CD4-positive, alpha-beta T cell (primary cell): ENCODE data around the gene HOXA9. TPM values are rescaled to one million over a fixed set of nuclear protein-coding genes. Genes with fewer than 3 reads are reported as not detected.

Experiments
- ATAC-seq: fragments of 200-7000 bp; cut with Tn5 transposase; one replicate; pipeline ENCODE4 v1.10.0; 2022; ENCODE audit warnings: mild to moderate bottlenecking; ENCODE audit not compliant: poor library complexity
- CTCF ChIA-PET: fragments of 350-600 bp; sonication (Branson Sonifier 250); formaldehyde crosslinking; loops from one replicate; lab custom pipeline; 2021; ENCODE audit warnings: antibody characterized with exemption, inconsistent platforms; lab: Charles Lee
- POLR2A ChIA-PET: fragments of 350-600 bp; sonication (Branson Sonifier 250); formaldehyde crosslinking; loops from one replicate; lab custom pipeline; 2021; ENCODE audit warnings: antibody characterized with exemption, inconsistent platforms; lab: Charles Lee
- DNase-seq, 14 experiments: peaks; one replicate each; pipeline ENCODE4 v3.0.0-alpha.2; 2013 to 2020; ENCODE audit warnings: mixed read lengths in 2 of 14
- H3K27ac ChIP-seq, 2 donors: one replicate each; pipeline versions ENCODE4 v1.5.1 to v1.7.0; 2013; ENCODE audit warnings: low read length in 2 of 2, low read depth in 1 of 2, mild to moderate bottlenecking in 1 of 2
- H3K27me3 ChIP-seq, 2 experiments: 1 replicate in 1 of 2; 2 replicates in 1 of 2; pipeline versions ENCODE4 v1.6.1 to v1.7.0; 2013; ENCODE audit warnings: low read length in 2 of 2, control low read depth in 1 of 2, mild to moderate bottlenecking in 1 of 2, moderate library complexity in 1 of 2; ENCODE audit not compliant: insufficient read depth in 2 of 2, control insufficient read depth in 1 of 2
- H3K36me3 ChIP-seq: one replicate; pipeline ENCODE4 v1.6.1; 2013; ENCODE audit warnings: low read length, control low read depth; ENCODE audit not compliant: insufficient read depth
- H3K4me1 ChIP-seq: one replicate; pipeline ENCODE4 v1.6.1; 2013; ENCODE audit warnings: low read length, control low read depth; ENCODE audit not compliant: insufficient read depth
- H3K4me3 ChIP-seq: one replicate; pipeline ENCODE4 v1.5.1; 2013; ENCODE audit warnings: mild to moderate bottlenecking, low read length, moderate library complexity
- H3K9me3 ChIP-seq, 2 experiments: 1 replicate in 1 of 2; 2 replicates in 1 of 2; pipeline versions ENCODE4 v1.6.1 to v1.7.0; 2013; ENCODE audit warnings: low read length in 2 of 2, mild to moderate bottlenecking in 2 of 2, control low read depth in 1 of 2, moderate library complexity in 1 of 2; ENCODE audit not compliant: control insufficient read depth in 1 of 2, insufficient read depth in 1 of 2
- H3K27ac Mint-ChIP-seq: one replicate; pipeline ENCODE4 v1.8.0; 2020; ENCODE audit warnings: mixed read lengths
- H3K27me3 Mint-ChIP-seq: one replicate; pipeline ENCODE4 v1.8.0; 2021; ENCODE audit warnings: mixed read lengths
- H3K36me3 Mint-ChIP-seq: one replicate; pipeline ENCODE4 v1.8.0; 2021; ENCODE audit warnings: low read depth, mixed read lengths
- H3K4me1 Mint-ChIP-seq: one replicate; pipeline ENCODE4 v1.8.0; 2021; ENCODE audit warnings: low read depth, mixed read lengths
- H3K4me3 Mint-ChIP-seq: one replicate; pipeline ENCODE4 v1.8.0; 2020; ENCODE audit warnings: mild to moderate bottlenecking, mixed read lengths
- H3K9me3 Mint-ChIP-seq: one replicate; pipeline ENCODE4 v1.8.0; 2020; ENCODE audit warnings: mixed read lengths
- intact Hi-C, 2 experiments: fragments of 100-400 bp; cut with DNase I in 1 of 2; cut with micrococcal nuclease in 1 of 2; formaldehyde crosslinking; loops; one replicate each; pipeline versions ENCODE4 v1.15.1 to v1.9.0; 2023 to 2025; cut with DNase I, micrococcal nuclease
- total RNA-seq, 174 experiments: library from RNA in 2 of 174; stranded (reverse) in 2 of 174; gene quantifications; one replicate each; pipeline ENCODE4 v1.2.3 and lab custom pipeline; 2021 to 2026
- TF ChIP-seq, protein P1 (sequence below): fragments of 200-600 bp; IDR thresholded peaks from one replicate; pipeline ENCODE4 v1.8.0; 2022; ENCODE audit warnings: antibody characterized with exemption, mild to moderate bottlenecking

Gene HOXA9
- total RNA-seq, 2 experiments from 2014 or later: not detected

DNA sequence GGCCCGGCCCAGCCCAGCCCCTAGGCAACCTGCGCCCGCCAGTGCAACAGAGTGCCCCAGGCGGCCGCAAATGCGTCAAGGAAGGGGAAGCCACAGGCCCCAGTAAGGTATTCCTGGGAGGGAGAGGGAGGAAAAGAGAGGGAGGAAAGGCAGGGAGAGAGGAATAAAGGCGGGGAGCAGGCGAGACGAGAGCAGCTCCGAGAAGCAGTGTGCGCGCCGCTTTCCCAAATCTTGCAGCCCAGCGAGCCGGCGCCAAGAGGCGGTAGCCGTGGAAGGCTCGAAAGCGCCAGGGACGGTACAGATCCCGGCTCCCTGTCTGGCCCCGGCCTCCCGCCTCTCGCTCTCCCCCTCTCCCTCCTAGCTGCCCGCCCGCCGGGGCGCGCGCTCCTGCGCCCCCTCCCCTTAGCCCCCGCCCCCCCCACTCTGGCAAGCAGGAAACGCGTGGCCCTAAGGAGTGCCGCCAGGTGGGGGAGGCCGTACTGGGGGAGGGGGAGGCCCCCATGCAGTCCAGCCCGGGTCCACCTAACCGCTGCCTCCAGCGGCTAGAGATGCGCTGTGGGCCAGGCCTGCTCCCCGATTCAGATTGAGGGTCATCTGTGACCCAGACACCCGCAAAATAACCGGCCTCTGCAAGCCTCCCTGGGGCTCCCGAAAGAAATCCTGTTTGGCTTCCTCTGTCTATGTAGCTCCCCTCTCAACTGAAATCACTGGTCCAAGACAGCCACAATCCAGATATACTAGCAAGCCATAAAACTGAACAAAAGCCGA lies 4.5 kb upstream of the HOXA9 start:
- Mint-ChIP-seq H3K27me3 (peaks cover 81% of the 10 kb centered on the region), H3K4me3 (peak overlapping the region; percentile 45), H3K36me3 (peaks cover 4% of the 10 kb centered on the region), H3K9me3 (no peaks in the 10 kb centered on the region), H3K27ac (no peak overlapping the region), H3K4me1 (peaks cover 59% of the 10 kb centered on the region)
- Histone ChIP-seq H3K9me3 (peaks cover 5 to 75% of the 10 kb centered on the region in 2 experiments), H3K27me3 (peaks cover 87 to 100% of the 10 kb centered on the region in 2 experiments), H3K36me3 (no peaks in the 10 kb centered on the region), H3K4me3 (no peak overlapping the region), H3K4me1 (peaks cover 83% of the 10 kb centered on the region), H3K27ac (no peak overlapping the region)
- TF ChIP-seq, protein P1, sequence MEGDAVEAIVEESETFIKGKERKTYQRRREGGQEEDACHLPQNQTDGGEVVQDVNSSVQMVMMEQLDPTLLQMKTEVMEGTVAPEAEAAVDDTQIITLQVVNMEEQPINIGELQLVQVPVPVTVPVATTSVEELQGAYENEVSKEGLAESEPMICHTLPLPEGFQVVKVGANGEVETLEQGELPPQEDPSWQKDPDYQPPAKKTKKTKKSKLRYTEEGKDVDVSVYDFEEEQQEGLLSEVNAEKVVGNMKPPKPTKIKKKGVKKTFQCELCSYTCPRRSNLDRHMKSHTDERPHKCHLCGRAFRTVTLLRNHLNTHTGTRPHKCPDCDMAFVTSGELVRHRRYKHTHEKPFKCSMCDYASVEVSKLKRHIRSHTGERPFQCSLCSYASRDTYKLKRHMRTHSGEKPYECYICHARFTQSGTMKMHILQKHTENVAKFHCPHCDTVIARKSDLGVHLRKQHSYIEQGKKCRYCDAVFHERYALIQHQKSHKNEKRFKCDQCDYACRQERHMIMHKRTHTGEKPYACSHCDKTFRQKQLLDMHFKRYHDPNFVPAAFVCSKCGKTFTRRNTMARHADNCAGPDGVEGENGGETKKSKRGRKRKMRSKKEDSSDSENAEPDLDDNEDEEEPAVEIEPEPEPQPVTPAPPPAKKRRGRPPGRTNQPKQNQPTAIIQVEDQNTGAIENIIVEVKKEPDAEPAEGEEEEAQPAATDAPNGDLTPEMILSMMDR: no peak
- ChIA-PET POLR2A (interaction anchor here (1.0 to 2.1 kb wide), 4 partner anchors 9 to 81 kb away, joined by 3 to 6 read pairs (median 4); no protein-coding TSS in a partner anchor), CTCF (interaction anchor here (0.9 to 2.2 kb wide), 7 partner anchors 9 to 1277 kb away, joined by 3 to 6 read pairs (median 3); partner anchors contain the start of genes HOXA11 and HOXA7)
- DNase-seq (peak in 2 of 14 experiments; percentile 6 to 29), ATAC-seq (no peak)
- intact Hi-C loops: loop anchor here (2.0 to 10.0 kb wide), 7 partner anchors 15 to 1313 kb away; partner anchors contain the start of genes HOXA11 (in 1 of the 2) and SNX10 (in 1 of the 2)

DNA sequence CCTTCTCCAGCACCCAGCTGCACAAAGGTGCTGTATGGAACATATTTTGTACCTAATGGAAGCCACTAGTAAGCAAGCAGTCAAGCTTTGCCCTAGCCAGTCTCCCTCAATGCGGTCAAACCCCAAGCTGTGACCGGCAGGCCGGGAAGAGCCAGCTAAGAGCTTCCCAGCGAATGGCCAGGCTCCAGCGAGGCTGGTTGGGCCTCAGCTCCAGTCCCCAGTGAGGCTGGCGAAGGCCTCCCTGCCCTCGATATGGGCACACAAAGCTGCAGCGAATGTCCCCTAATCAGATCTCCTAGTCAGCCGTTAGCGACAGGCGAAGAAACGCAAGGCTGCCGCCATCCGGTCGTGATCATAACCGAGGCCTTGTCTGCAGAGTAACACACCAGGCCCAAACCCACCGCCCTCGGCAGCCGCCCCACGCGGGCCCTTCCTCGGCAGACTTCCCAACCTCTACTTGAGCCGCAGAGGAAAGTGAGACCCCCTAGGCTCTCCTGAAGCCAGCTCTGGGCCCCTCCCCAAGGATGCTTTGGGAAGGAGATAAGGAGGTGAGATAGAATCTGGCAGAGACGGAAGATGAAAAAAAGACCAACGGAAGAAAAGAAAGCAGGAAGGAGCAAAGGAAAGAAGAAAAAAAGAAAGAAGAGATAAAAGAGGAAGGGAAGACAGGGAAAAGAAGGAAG lies 3.1 kb upstream of the HOXA9 start:
- H3K27ac ChIP-seq: no peak overlapping the region
- H3K27me3 Mint-ChIP-seq: peaks cover 86% of the 10 kb centered on the region
- DNase-seq: peak in 3 of 14 experiments; percentile 33 to 69 (median 63)
- H3K4me3 Mint-ChIP-seq: peak overlapping the region; percentile 83
- POLR2A ChIA-PET: interaction anchor here (0.6 to 1.9 kb wide), 4 partner anchors 10 to 1304 kb away, joined by 3 to 5 read pairs (median 4); no protein-coding TSS in a partner anchor
- H3K4me1 Mint-ChIP-seq: peaks cover 57% of the 10 kb centered on the region
- peaks cover 4% of the 10 kb centered on the region for H3K36me3 Mint-ChIP-seq
- intact Hi-C loops: loop anchor here (2.0 to 10.0 kb wide), 5 partner anchors 18 to 1084 kb away; partner anchors contain the start of gene SNX10 (in 1 of the 2)
- peaks cover 91 to 99% of the 10 kb centered on the region in 2 experiments for H3K27me3 ChIP-seq
- H3K9me3 ChIP-seq: peaks cover 5 to 79% of the 10 kb centered on the region in 2 experiments
- no peaks in the 10 kb centered on the region for H3K9me3 Mint-ChIP-seq
- no peaks in the 10 kb centered on the region for H3K36me3 ChIP-seq
- ATAC-seq: peak; percentile 37
- H3K27ac Mint-ChIP-seq: peak overlapping the region; percentile 76
- CTCF ChIA-PET: interaction anchor here (0.6 to 2.0 kb wide), 4 partner anchors 11 to 24 kb away, joined by 3 to 7 read pairs (median 3); no protein-coding TSS in a partner anchor
- TF ChIP-seq, protein P1: no peak
- H3K4me3 ChIP-seq: no peak overlapping the region
- H3K4me1 ChIP-seq: peaks cover 78% of the 10 kb centered on the region

DNA sequence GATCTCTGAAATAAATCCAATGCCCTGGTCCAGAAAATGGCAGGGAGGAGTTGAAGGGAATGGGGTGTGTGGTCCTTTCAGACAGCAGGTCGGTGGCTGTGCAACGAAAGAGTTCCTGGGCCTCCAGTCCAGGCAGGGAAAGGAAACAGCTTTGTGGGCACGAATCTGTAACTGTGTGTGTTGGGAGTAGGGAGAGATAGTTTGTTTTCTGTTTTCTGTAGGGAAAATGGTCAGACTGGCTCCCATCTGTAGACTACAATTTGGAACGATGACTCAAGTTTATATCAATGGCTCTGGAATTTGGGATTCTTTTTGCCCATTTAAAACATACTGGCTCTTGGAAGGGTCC lies 2.6 kb upstream of the HOXA9 start:
- peaks cover 5 to 76% of the 10 kb centered on the region in 2 experiments for H3K9me3 ChIP-seq
- peaks cover 92% of the 10 kb centered on the region for H3K27me3 Mint-ChIP-seq
- H3K36me3 Mint-ChIP-seq: peaks cover 4% of the 10 kb centered on the region
- H3K4me1 Mint-ChIP-seq: peaks cover 57% of the 10 kb centered on the region
- DNase-seq (no peak), ATAC-seq (no peak)
- TF ChIP-seq, protein P1: no peak
- no peak overlapping the region for H3K27ac ChIP-seq
- H3K27me3 ChIP-seq: peaks cover 91 to 99% of the 10 kb centered on the region in 2 experiments
- no peaks in the 10 kb centered on the region for H3K9me3 Mint-ChIP-seq
- H3K4me3 ChIP-seq: no peak overlapping the region
- peak overlapping the region; percentile 83 for H3K4me3 Mint-ChIP-seq
- peak overlapping the region; percentile 76 for H3K27ac Mint-ChIP-seq
- H3K36me3 ChIP-seq: no peaks in the 10 kb centered on the region
- H3K4me1 ChIP-seq: peaks cover 74% of the 10 kb centered on the region
- intact Hi-C loops: loop anchor here (2.0 to 10.0 kb wide), 6 partner anchors 17 to 1307 kb away; partner anchors contain the start of gene SNX10 (in 1 of the 2)
- CTCF ChIA-PET: interaction anchor here (1.0 to 2.0 kb wide), 2 partner anchors 12 to 17 kb away, joined by 3 to 7 read pairs; no protein-coding TSS in a partner anchor
- POLR2A ChIA-PET: interaction anchor here (1.2 to 1.7 kb wide), 2 partner anchors 9 to 35 kb away, joined by 3 to 5 read pairs; no protein-coding TSS in a partner anchor
